Gastrocnemius medialis (tissue), 4 donors: ENCODE measurements around the gene ADAMTSL5.

Source experiments
- CTCF ChIP-seq, 5 experiments: fragments of 450-650 bp in 3 of 5; fragments of 200-600 bp in 2 of 5; sonication (generic) in 2 of 5; IDR thresholded peaks in 4 of 5; conservative IDR thresholded peaks in 1 of 5; 1 replicate in 4 of 5; 2 replicates in 1 of 5; pipeline ENCODE4 v1.5.1; 2016 to 2019; ENCODE audit warnings: antibody characterized with exemption in 5 of 5, mild to moderate bottlenecking in 3 of 5, moderate library complexity in 3 of 5
- POLR2A ChIP-seq, 2 donors: fragments of 450-650 bp; IDR thresholded peaks; one replicate each; pipeline ENCODE4 v1.6.1; 2017; ENCODE audit warnings: antibody characterized with exemption in 2 of 2, mild to moderate bottlenecking in 2 of 2, moderate library complexity in 2 of 2

GRCh38 chr19:1556390-1557070 lies 43.7 kb upstream of the ADAMTSL5 start:
- TF ChIP-seq CTCF (IDR thresholded peaks at IDR 0.05 in 4 of 5, conservative IDR thresholded peaks at IDR 0.05 in 1 of 5) = no peak
- TF ChIP-seq POLR2A (IDR thresholded peaks at IDR 0.05) = no peak
